Peyer's patch (tissue), 4 donors: ENCODE results near the gene DEGS1.

Experiments used
- POLR2A ChIP-seq, 2 donors: fragments of 450-650 bp; IDR thresholded peaks; one replicate each; pipeline ENCODE4 v1.5.1; 2017; ENCODE audit warnings: antibody characterized with exemption in 2 of 2, mild to moderate bottlenecking in 2 of 2, moderate library complexity in 2 of 2
- TF ChIP-seq, protein P1 (sequence below), 6 experiments: fragments of 450-650 bp in 4 of 6; fragments of 200-600 bp in 2 of 6; sonication (generic) in 1 of 6; IDR thresholded peaks; one replicate each; pipeline ENCODE4 v1.5.1; 2017 to 2019; ENCODE audit warnings: antibody characterized with exemption in 6 of 6, mild to moderate bottlenecking in 3 of 6, moderate library complexity in 1 of 6

DNA sequence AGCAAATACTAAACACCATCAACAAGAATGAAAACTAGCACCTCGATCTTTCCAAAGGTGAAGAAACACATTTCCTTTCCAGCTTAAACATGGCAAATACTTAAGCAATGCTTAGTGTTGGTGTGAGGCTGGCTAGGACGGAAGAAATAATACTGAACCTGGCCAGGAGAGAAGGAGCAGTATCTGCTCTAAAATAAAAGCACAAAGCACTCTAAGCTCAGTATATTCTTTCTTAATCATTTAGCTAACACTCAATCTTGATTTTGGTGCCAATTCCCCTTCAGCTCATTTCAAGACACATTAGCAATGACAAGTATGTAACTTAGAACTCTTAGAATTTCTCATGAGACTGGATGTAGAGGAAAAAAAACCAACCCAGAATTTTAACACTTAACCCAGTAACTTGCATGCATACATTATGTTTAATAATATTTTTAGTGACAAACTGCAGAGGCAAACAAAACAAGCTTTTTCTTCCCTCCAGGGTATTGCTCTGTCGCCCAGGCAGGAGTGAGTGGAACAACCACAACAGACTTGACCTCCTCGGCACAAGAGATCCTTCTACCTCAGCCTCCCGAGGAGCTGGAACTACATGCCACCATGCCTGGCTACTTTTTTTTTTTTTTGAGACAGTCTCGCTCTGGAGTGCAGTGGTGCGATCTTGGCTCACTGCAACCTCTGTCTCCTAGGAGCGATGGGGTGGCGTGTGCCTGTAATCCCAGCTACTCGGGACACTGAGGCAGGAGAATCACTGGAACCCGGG is 54.3 kb downstream of the DEGS1 start:
- TF ChIP-seq, protein P1, sequence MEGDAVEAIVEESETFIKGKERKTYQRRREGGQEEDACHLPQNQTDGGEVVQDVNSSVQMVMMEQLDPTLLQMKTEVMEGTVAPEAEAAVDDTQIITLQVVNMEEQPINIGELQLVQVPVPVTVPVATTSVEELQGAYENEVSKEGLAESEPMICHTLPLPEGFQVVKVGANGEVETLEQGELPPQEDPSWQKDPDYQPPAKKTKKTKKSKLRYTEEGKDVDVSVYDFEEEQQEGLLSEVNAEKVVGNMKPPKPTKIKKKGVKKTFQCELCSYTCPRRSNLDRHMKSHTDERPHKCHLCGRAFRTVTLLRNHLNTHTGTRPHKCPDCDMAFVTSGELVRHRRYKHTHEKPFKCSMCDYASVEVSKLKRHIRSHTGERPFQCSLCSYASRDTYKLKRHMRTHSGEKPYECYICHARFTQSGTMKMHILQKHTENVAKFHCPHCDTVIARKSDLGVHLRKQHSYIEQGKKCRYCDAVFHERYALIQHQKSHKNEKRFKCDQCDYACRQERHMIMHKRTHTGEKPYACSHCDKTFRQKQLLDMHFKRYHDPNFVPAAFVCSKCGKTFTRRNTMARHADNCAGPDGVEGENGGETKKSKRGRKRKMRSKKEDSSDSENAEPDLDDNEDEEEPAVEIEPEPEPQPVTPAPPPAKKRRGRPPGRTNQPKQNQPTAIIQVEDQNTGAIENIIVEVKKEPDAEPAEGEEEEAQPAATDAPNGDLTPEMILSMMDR (IDR thresholded peaks at IDR 0.05): no peak
- no peak for TF ChIP-seq POLR2A (IDR thresholded peaks at IDR 0.05)
